HepG2 (cell line): ENCODE results near the gene PCNT. TPM values are rescaled to one million over a fixed set of nuclear protein-coding genes. Genes with fewer than 3 reads are reported as not detected.

Experiments
- ATAC-seq: fragments of 200-7000 bp; cut with Tn5 transposase; 3 replicates; pipeline ENCODE4 v1.9.1; 2020; ENCODE audit warnings: mild to moderate bottlenecking, moderate library complexity
- BruUV-seq: library from RNA; stranded (reverse); fragments of 400-500 nt; replicated peaks from 2 replicates; lab custom pipeline; 2021; lab: Mats Ljungman, UMichigan
- CTCF ChIA-PET: fragments of 300-600 bp; formaldehyde crosslinking; extraction: SDS; loops from one replicate; lab custom pipeline; 2021; ENCODE audit warnings: low total read pairs, inconsistent platforms, low intra/inter-chr PET ratio; lab: Yijun Ruan, JAX
- POLR2A ChIA-PET: fragments of 350-600 bp; sonication (Branson Sonifier 250); formaldehyde crosslinking; loops from one replicate; lab custom pipeline; 2020; ENCODE audit warnings: antibody characterized with exemption, inconsistent platforms; lab: Yijun Ruan, JAX
- DNase-seq: peaks from one replicate; pipeline ENCODE4 v3.0.0-alpha.2; 2015; ENCODE audit warnings: low spot score
- FAIRE-seq: peaks from 3 replicates; lab custom pipeline; 2011; peaks lifted over from hg19 to GRCh38; lab: Jason Lieb, UNC
- H2AFZ ChIP-seq: one replicate; pipeline ENCODE4 v1.6.1; 2011; ENCODE audit warnings: low read length, inconsistent platforms
- H3K27ac ChIP-seq: fragments of 300-600 bp; 3 replicates; pipeline ENCODE4 v1.8.0; 2011; ENCODE audit warnings: mixed run types, mild to moderate bottlenecking, mixed read lengths, low read length, inconsistent platforms; ENCODE audit not compliant: insufficient read depth; ENCODE audit errors: extremely low read length
- H3K27me3 ChIP-seq, 2 experiments: fragments of 200-600 bp in 1 of 2; 2 replicates in 1 of 2; 3 replicates in 1 of 2; pipeline versions ENCODE4 v1.6.0 to v1.8.0; 2011; ENCODE audit warnings: low read length in 2 of 2, mild to moderate bottlenecking in 2 of 2, moderate library complexity in 2 of 2, inconsistent platforms in 1 of 2; ENCODE audit not compliant: insufficient read depth in 2 of 2, control insufficient read depth in 1 of 2
- H3K36me3 ChIP-seq, 2 experiments: fragments of 200-600 bp in 1 of 2; replicated peaks in 1 of 2; 2 replicates in 1 of 2; 3 replicates in 1 of 2; pipeline versions ENCODE4 v1.5.1 to v1.8.0; 2011; ENCODE audit warnings: low read length in 2 of 2, inconsistent platforms in 1 of 2; ENCODE audit not compliant: insufficient read depth in 2 of 2, control insufficient read depth in 1 of 2
- H3K4me1 ChIP-seq: 2 replicates; pipeline ENCODE4 v1.5.1; 2012; ENCODE audit warnings: low read length, inconsistent platforms; ENCODE audit not compliant: insufficient read depth
- H3K4me2 ChIP-seq: 2 replicates; pipeline ENCODE4 v1.6.0; 2011; ENCODE audit warnings: low read depth, low read length, inconsistent platforms
- H3K4me3 ChIP-seq, 3 experiments: fragments of 200-600 bp in 1 of 3; sonication (generic), shearing (Covaris generic) in 1 of 3; replicated peaks in 1 of 3; 2 replicates each; pipeline ENCODE4 v1.5.1; 2011 to 2016; ENCODE audit warnings: low read length in 3 of 3, inconsistent platforms in 2 of 3, low read depth in 2 of 3, mild to moderate bottlenecking in 2 of 3, control low read depth in 1 of 3, mixed read lengths in 1 of 3; ENCODE audit not compliant: insufficient read depth in 1 of 3
- H3K79me2 ChIP-seq: one replicate; pipeline ENCODE4 v1.6.1; 2011; ENCODE audit warnings: low read length, inconsistent platforms; ENCODE audit not compliant: insufficient read depth
- H3K9ac ChIP-seq: 2 replicates; pipeline ENCODE4 v1.6.0; 2011; ENCODE audit warnings: mild to moderate bottlenecking, low read depth, low read length, inconsistent platforms; ENCODE audit not compliant: insufficient read depth
- H3K9me3 ChIP-seq: 2 replicates; pipeline ENCODE4 v1.5.1; 2012; ENCODE audit warnings: mild to moderate bottlenecking, low read length
- H4K20me1 ChIP-seq: 2 replicates; pipeline ENCODE4 v1.6.0; 2011; ENCODE audit warnings: inconsistent platforms, mild to moderate bottlenecking, low read length, moderate library complexity; ENCODE audit not compliant: insufficient read depth
- DMTF1 ChIP-seq: sonication (generic); formaldehyde crosslinking; IDR thresholded peaks from 2 replicates; pipeline ENCODE4 v1.4.0; 2020; ENCODE audit warnings: mild to moderate bottlenecking, missing genetic modification reagents
- ERF ChIP-seq: IDR thresholded peaks from 2 replicates; pipeline ENCODE4 v1.6.1; 2018; ENCODE audit warnings: missing biosample characterization, missing genetic modification reagents
- HOXA3 ChIP-seq: sonication (generic); formaldehyde crosslinking; IDR thresholded peaks from 2 replicates; pipeline ENCODE4 v1.5.0; 2020; ENCODE audit warnings: missing genetic modification reagents
- RXRA ChIP-seq: sonication (generic); formaldehyde crosslinking; IDR thresholded peaks from 2 replicates; pipeline ENCODE4 v1.5.1; 2020; ENCODE audit warnings: missing genetic modification reagents
- TGIF2 ChIP-seq: IDR thresholded peaks from 2 replicates; pipeline ENCODE4 v1.6.1; 2016; ENCODE audit warnings: control low read depth, missing compliant biosample characterization
- ZBTB8A ChIP-seq: sonication (generic); formaldehyde crosslinking; IDR thresholded peaks from 2 replicates; pipeline ENCODE4 v1.4.0; 2020; ENCODE audit warnings: mild to moderate bottlenecking, low read depth, missing genetic modification reagents, borderline replicate concordance
- ZNF343 ChIP-seq: sonication (generic); formaldehyde crosslinking; IDR thresholded peaks from 2 replicates; pipeline ENCODE4 v1.4.0; 2020; ENCODE audit warnings: mild to moderate bottlenecking, missing genetic modification reagents
- ZNF350 ChIP-seq: sonication (generic); formaldehyde crosslinking; IDR thresholded peaks from 2 replicates; pipeline ENCODE4 v1.4.0; 2020; ENCODE audit warnings: mild to moderate bottlenecking, low read depth, missing genetic modification reagents, borderline replicate concordance
- ZNF598 ChIP-seq: sonication (generic); formaldehyde crosslinking; IDR thresholded peaks from 2 replicates; pipeline ENCODE4 v1.5.1; 2020; ENCODE audit warnings: mild to moderate bottlenecking, missing genetic modification reagents, borderline replicate concordance
- ZNF616 ChIP-seq: sonication (generic); formaldehyde crosslinking; IDR thresholded peaks from 2 replicates; pipeline ENCODE4 v1.5.0; 2020; ENCODE audit warnings: low read depth, mild to moderate bottlenecking, missing genetic modification reagents
- WGBS: methylation state at CpG from one replicate; pipeline ENCODE4 v1.1.6; 2017; ENCODE audit warnings: low lambda C conversion rate; 5-methylcytosine and 5-hydroxymethylcytosine counted together
- in situ Hi-C: cut with HindIII; loops from 2 replicates; pipeline ENCODE4 v1.10.0; 2017; ENCODE audit warnings: low pct_unique_long_range_greater_than_20kb; ENCODE audit not compliant: extremely low pct_ligation_motif_present
- intact Hi-C: fragments of 100-400 bp; cut with micrococcal nuclease; formaldehyde crosslinking; loops from one replicate; pipeline ENCODE4 v1.10.0; 2022; ENCODE audit not compliant: unreplicated experiment
- polyA plus RNA-seq, 8 experiments: library from polyadenylated mRNA; depleted of rRNA in 3 of 8; stranded (reverse) in 7 of 8; unstranded in 1 of 8; fragments of >200 nt; fragmentation: Illumina TruSeq in 4 of 8; extraction: Trizol in 4 of 8; gene quantifications; 2 replicates each; pipeline versions ENCODE4 v1.2.1 to v1.2.3, GENCODE V29; 2011 to 2016; ENCODE audit warnings: low read depth in 4 of 8, missing spikeins in 1 of 8, mixed read lengths in 1 of 8; ENCODE audit not compliant: insufficient read depth in 1 of 8
- total RNA-seq, 5 experiments: library from RNA; depleted of rRNA; stranded (reverse); fragments of >200 nt; fragmentation: Illumina TruSeq; extraction: Trizol; gene quantifications; 2 replicates each; pipeline ENCODE4 v1.2.3, GENCODE V29; 2016; ENCODE audit warnings: low read depth in 1 of 5
- TF ChIP-seq, protein P1 (sequence below): fragments of 450-650 bp; IDR thresholded peaks from 2 replicates; pipeline ENCODE4 v1.6.1; 2017; ENCODE audit warnings: mild to moderate bottlenecking

PCNT gene
- total and polyA plus RNA-seq, 2 of the 13 experiments (the other 11 are each of a cell fraction or from before 2014, with no cell fraction given) = 5.6 to 12.4 TPM

DNA sequence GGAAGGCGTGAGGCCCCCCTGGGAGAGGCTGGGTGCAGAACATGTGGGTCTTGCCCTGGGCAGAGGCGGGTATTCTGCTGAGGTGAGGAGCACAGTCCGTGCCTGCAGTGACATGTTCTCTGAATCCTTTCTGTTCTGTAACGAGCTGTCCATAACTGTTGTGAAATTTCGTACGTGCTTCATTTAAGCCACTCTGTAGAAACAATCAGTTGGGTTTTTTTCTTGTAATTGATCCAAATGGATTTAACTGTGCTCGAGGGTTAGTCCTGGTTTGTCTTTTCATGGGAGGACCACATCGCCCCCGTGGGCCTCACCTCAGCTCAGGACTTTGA is 89.4 kb downstream of the PCNT start:
- in situ Hi-C loops (no loop called here), intact Hi-C loops (no loop called here)
- POLR2A ChIA-PET = no interaction called here
- H3K27me3 ChIP-seq = no peaks in the 10 kb centered on the region
- H3K4me3 ChIP-seq = no peak overlapping the region
- BruUV-seq = no TSS peak
- H2AFZ ChIP-seq = no peak overlapping the region
- FAIRE-seq = no peak
- WGBS = 93% methylated on average over 9 of the region's 9 CpGs
- no peak for ATAC-seq
- no peak overlapping the region for H3K4me2 ChIP-seq
- H3K4me1 ChIP-seq = no peaks in the 10 kb centered on the region
- H3K36me3 ChIP-seq = peaks cover 6 to 25% of the 10 kb centered on the region in 2 experiments; a peak in 3 of 5 replicates
- CTCF ChIA-PET = no interaction called here
- no peak for DNase-seq
- no peak overlapping the region for H3K27ac ChIP-seq
- H3K9ac ChIP-seq = no peak overlapping the region
- H4K20me1 ChIP-seq = no peaks in the 10 kb centered on the region
- H3K79me2 ChIP-seq = no peaks in the 10 kb centered on the region
- no peak for TF ChIP-seq TGIF2
- no peak for TF ChIP-seq DMTF1 (CRISPR knock-in tag)
- TF ChIP-seq, protein P1, sequence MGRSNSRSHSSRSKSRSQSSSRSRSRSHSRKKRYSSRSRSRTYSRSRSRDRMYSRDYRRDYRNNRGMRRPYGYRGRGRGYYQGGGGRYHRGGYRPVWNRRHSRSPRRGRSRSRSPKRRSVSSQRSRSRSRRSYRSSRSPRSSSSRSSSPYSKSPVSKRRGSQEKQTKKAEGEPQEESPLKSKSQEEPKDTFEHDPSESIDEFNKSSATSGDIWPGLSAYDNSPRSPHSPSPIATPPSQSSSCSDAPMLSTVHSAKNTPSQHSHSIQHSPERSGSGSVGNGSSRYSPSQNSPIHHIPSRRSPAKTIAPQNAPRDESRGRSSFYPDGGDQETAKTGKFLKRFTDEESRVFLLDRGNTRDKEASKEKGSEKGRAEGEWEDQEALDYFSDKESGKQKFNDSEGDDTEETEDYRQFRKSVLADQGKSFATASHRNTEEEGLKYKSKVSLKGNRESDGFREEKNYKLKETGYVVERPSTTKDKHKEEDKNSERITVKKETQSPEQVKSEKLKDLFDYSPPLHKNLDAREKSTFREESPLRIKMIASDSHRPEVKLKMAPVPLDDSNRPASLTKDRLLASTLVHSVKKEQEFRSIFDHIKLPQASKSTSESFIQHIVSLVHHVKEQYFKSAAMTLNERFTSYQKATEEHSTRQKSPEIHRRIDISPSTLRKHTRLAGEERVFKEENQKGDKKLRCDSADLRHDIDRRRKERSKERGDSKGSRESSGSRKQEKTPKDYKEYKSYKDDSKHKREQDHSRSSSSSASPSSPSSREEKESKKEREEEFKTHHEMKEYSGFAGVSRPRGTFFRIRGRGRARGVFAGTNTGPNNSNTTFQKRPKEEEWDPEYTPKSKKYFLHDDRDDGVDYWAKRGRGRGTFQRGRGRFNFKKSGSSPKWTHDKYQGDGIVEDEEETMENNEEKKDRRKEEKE = no peak
- no peak for TF ChIP-seq RXRA (CRISPR knock-in tag)
- no peak for TF ChIP-seq ZNF350 (CRISPR knock-in tag)
- TF ChIP-seq ZNF598 = no peak
- no peak for TF ChIP-seq ZBTB8A (CRISPR knock-in tag)
- no peak for TF ChIP-seq ZNF343 (CRISPR knock-in tag)
- no peak for TF ChIP-seq ZNF616 (CRISPR knock-in tag)
- no peak for TF ChIP-seq HOXA3 (CRISPR knock-in tag)
- no peak for TF ChIP-seq ERF
- H3K9me3 ChIP-seq = no peaks in the 10 kb centered on the region
